K562 (cell line): ENCODE data around the gene ABLIM1. TPM values are rescaled to one million over a fixed set of nuclear protein-coding genes. Genes with fewer than 3 reads are reported as not detected.

Source experiments
- ATAC-seq: fragments of 200-7000 bp; cut with Tn5 transposase; 3 replicates; pipeline ENCODE4 v1.9.1; 2020; ENCODE audit warnings: moderate library complexity
- BruUV-seq: library from RNA; stranded (reverse); fragments of 400-500 nt; replicated peaks from 2 replicates; lab custom pipeline; 2021; lab: Mats Ljungman, UMichigan
- CTCF ChIA-PET: fragments of 300-600 bp; formaldehyde crosslinking; extraction: SDS; loops from one replicate; lab custom pipeline; 2021; ENCODE audit warnings: low intra/inter-chr PET ratio; lab: Yijun Ruan, JAX
- POLR2A ChIA-PET: fragments of 300-600, 350-650 bp; sonication (Branson Sonifier 250); formaldehyde crosslinking; extraction: SDS; loops from one replicate; lab custom pipeline; 2021; ENCODE audit warnings: antibody characterized with exemption, inconsistent platforms; lab: Yijun Ruan, JAX
- DNase-seq, 4 experiments: peaks; one replicate each; pipeline versions ENCODE4 v3.0.0 to v3.0.0-alpha.2; 2011 to 2018; ENCODE audit warnings: low spot score in 3 of 4, mixed read lengths in 3 of 4; ENCODE audit errors: extremely low read depth in 1 of 4
- FAIRE-seq: peaks from 2 replicates; lab custom pipeline; 2011; peaks lifted over from hg19 to GRCh38; lab: Jason Lieb, UNC
- H2AFZ ChIP-seq: 2 replicates; pipeline ENCODE4 v1.6.0; 2011; ENCODE audit warnings: low read depth, low read length, control low read depth, inconsistent platforms
- H3K27ac ChIP-seq: fragments of 200-600 bp; 3 replicates; pipeline ENCODE4 v1.8.0; 2011; ENCODE audit warnings: low read depth, mild to moderate bottlenecking, control low read depth, inconsistent platforms, low read length, moderate library complexity, mixed read lengths; ENCODE audit errors: extremely low read depth
- H3K27me3 ChIP-seq, 2 experiments: fragments of 300-600 bp in 1 of 2; 2 replicates in 1 of 2; 3 replicates in 1 of 2; pipeline versions ENCODE4 v1.6.0 to v1.8.0; 2011; ENCODE audit warnings: inconsistent platforms in 2 of 2, low read length in 2 of 2, mild to moderate bottlenecking in 1 of 2, mixed read lengths in 1 of 2, moderate library complexity in 1 of 2; ENCODE audit not compliant: control insufficient read depth in 2 of 2, insufficient read depth in 2 of 2
- H3K36me3 ChIP-seq: fragments of 300-600 bp; 3 replicates; pipeline ENCODE4 v1.8.0; 2011; ENCODE audit warnings: mild to moderate bottlenecking, low read length, inconsistent platforms; ENCODE audit not compliant: control insufficient read depth, insufficient read depth
- H3K4me1 ChIP-seq, 2 experiments: fragments of 200-600 bp in 1 of 2; replicated peaks in 1 of 2; 2 replicates in 1 of 2; 3 replicates in 1 of 2; pipeline versions ENCODE4 v1.5.1 to v1.8.0; 2011; ENCODE audit warnings: inconsistent platforms in 2 of 2, low read length in 2 of 2, mild to moderate bottlenecking in 1 of 2, mixed read lengths in 1 of 2, moderate library complexity in 1 of 2; ENCODE audit not compliant: control insufficient read depth in 2 of 2, insufficient read depth in 2 of 2
- H3K4me2 ChIP-seq: 2 replicates; pipeline ENCODE4 v1.6.1; 2011; ENCODE audit warnings: low read length, control low read depth, inconsistent platforms, mixed read lengths; ENCODE audit not compliant: insufficient read depth
- H3K4me3 ChIP-seq: fragments of 200-600 bp; sonication (generic), shearing (Covaris generic); 2 replicates; pipeline ENCODE4 v1.5.1; 2016; ENCODE audit warnings: control low read depth, inconsistent platforms
- H3K79me2 ChIP-seq: fragments of 200-600 bp; 3 replicates; pipeline ENCODE4 v1.8.0; 2011; ENCODE audit warnings: low read length, inconsistent platforms; ENCODE audit not compliant: control insufficient read depth, insufficient read depth
- H3K9ac ChIP-seq, 2 experiments: 2 replicates each; pipeline versions ENCODE4 v1.6.0 to v1.6.1; 2011; ENCODE audit warnings: low read depth in 2 of 2, low read length in 2 of 2, control low read depth in 1 of 2, inconsistent platforms in 1 of 2, mild to moderate bottlenecking in 1 of 2, mixed read lengths in 1 of 2; ENCODE audit not compliant: insufficient read depth in 1 of 2
- H3K9me1 ChIP-seq: one replicate; pipeline ENCODE4 v1.6.0; 2011; ENCODE audit warnings: inconsistent platforms, mild to moderate bottlenecking, low read length, moderate library complexity; ENCODE audit not compliant: control insufficient read depth, insufficient read depth
- H3K9me3 ChIP-seq: replicated peaks from 2 replicates; pipeline ENCODE4 v1.5.1; 2011; ENCODE audit warnings: low read depth, low read length, inconsistent platforms; ENCODE audit not compliant: control insufficient read depth, insufficient read depth
- H4K20me1 ChIP-seq: replicated peaks from 2 replicates; pipeline ENCODE4 v1.6.1; 2011; ENCODE audit warnings: low read length, inconsistent platforms, mixed read lengths; ENCODE audit not compliant: control insufficient read depth, insufficient read depth
- NONO ChIP-seq, 2 experiments: fragments of 200-400 bp in 1 of 2; fragments of 450-650 bp in 1 of 2; formaldehyde crosslinking in 1 of 2; IDR thresholded peaks; 2 replicates each; pipeline ENCODE4 v1.6.1; 2017; ENCODE audit warnings: low read depth in 2 of 2, mild to moderate bottlenecking in 2 of 2, moderate library complexity in 2 of 2, low read length in 1 of 2
- RFX1 ChIP-seq: fragments of 450-650 bp; IDR thresholded peaks from 2 replicates; pipeline ENCODE4 v1.6.1; 2016; ENCODE audit warnings: mild to moderate bottlenecking, moderate library complexity
- SFPQ ChIP-seq: fragments of 200-400 bp; formaldehyde crosslinking; IDR thresholded peaks from 2 replicates; pipeline ENCODE4 v1.6.1; 2017; ENCODE audit warnings: mild to moderate bottlenecking, low read depth, low read length, moderate library complexity
- WGBS: fragments of 100-300 bp; shearing (Covaris generic); methylation state at CpG from one replicate; pipeline ENCODE4 v1.1.6; 2016; ENCODE audit warnings: low coverage, mixed read lengths; ENCODE audit not compliant: insufficient coverage; ENCODE audit errors: missing lambda C conversion rate; 5-methylcytosine and 5-hydroxymethylcytosine counted together
- in situ Hi-C: fragments of 300-500 bp; cut with MboI; formaldehyde crosslinking; loops from 4 replicates; pipeline ENCODE4 v1.15.0; 2018; ENCODE audit warnings: inconsistent platforms, mixed read lengths
- intact Hi-C: fragments of 100-400 bp; cut with micrococcal nuclease; formaldehyde crosslinking; loops from 2 replicates; pipeline ENCODE4 v1.14.2; 2022
- polyA plus RNA-seq, 8 experiments: library from polyadenylated mRNA; depleted of rRNA in 4 of 8; stranded (reverse) in 5 of 8; unstranded in 3 of 8; fragments of >200 nt; fragmentation: Nextera tagmentation in 2 of 8; fragmentation: Illumina TruSeq in 1 of 8; extraction: Ambion mirVana in 2 of 8; extraction: Trizol in 1 of 8; gene quantifications; 2 replicates each; pipeline versions ENCODE4 v1.2.1 to v1.2.3, GENCODE V29; 2011 to 2014; ENCODE audit warnings: inconsistent platforms in 1 of 8, missing spikeins in 1 of 8
- total RNA-seq, 7 experiments: library from RNA; depleted of rRNA in 6 of 7; stranded (reverse); fragments of >200 nt in 6 of 7; fragmentation: Illumina TruSeq in 2 of 7; extraction: Trizol in 2 of 7; gene quantifications; 2 replicates each; pipeline versions ENCODE4 v1.2.1 to v1.2.3, GENCODE V29; 2011 to 2021; ENCODE audit warnings: low replicate concordance in 1 of 7

ABLIM1 gene
- total and polyA plus RNA-seq, 9 of the 15 experiments (the other 6 are each of a cell fraction or from before 2014, with no cell fraction given), result 0.07 to 0.49 (median 0.14) TPM; not detected in 6

GRCh38 chr10:114631666-114632417, 26.2 kb downstream of the ABLIM1 start:
- no peak overlapping the region for H3K4me3 ChIP-seq
- H3K27ac ChIP-seq, result no peak overlapping the region
- H3K9ac ChIP-seq, result no peak overlapping the region
- no peaks in the 10 kb centered on the region for H3K9me1 ChIP-seq
- no peaks in the 10 kb centered on the region for H3K79me2 ChIP-seq
- DNase-seq (peak; percentile 11 to 27 (median 17)), FAIRE-seq (no peak), ATAC-seq (no peak; the same call in 2 of the 3 replicates)
- intact Hi-C loops, result no loop called here
- H3K4me2 ChIP-seq, result no peak overlapping the region
- peaks cover 10 to 27% of the 10 kb centered on the region in 2 experiments for H3K27me3 ChIP-seq
- POLR2A ChIA-PET, result no interaction called here
- WGBS, result 18% methylated on average over 23 of the region's 53 CpGs
- H3K4me1 ChIP-seq, result peaks cover 0 to 5% of the 10 kb centered on the region in 2 experiments; a peak in 2 of 5 replicates
- peak; percentile 10; the same call in 1 of the 2 replicates for TF ChIP-seq RFX1
- no peak for TF ChIP-seq SFPQ
- no peak for TF ChIP-seq NONO (IDR thresholded peaks at IDR 0.05; ENCODE audit: low read depth in 2 of 2, low read length in 1 of 2)
- CTCF ChIA-PET, result no interaction called here
- no TSS peak for BruUV-seq
- H2AFZ ChIP-seq, result no peak overlapping the region
- no peaks in the 10 kb centered on the region for H3K36me3 ChIP-seq
- in situ Hi-C loops, result no loop called here
- no peaks in the 10 kb centered on the region for H3K9me3 ChIP-seq
- H4K20me1 ChIP-seq, result no peaks in the 10 kb centered on the region
